GM12864 (cell line): ENCODE data around the gene TRNP1.

Experiments used
- DNase-seq: peaks from one replicate; pipeline ENCODE4 v3.0.0-alpha.2; 2011; ENCODE audit warnings: low read depth
- H3K4me3 ChIP-seq: 2 replicates; pipeline ENCODE4 v1.5.1; 2011; ENCODE audit warnings: mild to moderate bottlenecking, low read depth, low read length, control low read depth
- TF ChIP-seq, protein P1 (sequence below): IDR thresholded peaks from 2 replicates; pipeline ENCODE4 v1.5.1; 2011; ENCODE audit warnings: low read depth, mild to moderate bottlenecking, moderate library complexity, low read length, control low read depth, inconsistent platforms; ENCODE audit errors: missing control alignments

Gene TRNP1

DNA sequence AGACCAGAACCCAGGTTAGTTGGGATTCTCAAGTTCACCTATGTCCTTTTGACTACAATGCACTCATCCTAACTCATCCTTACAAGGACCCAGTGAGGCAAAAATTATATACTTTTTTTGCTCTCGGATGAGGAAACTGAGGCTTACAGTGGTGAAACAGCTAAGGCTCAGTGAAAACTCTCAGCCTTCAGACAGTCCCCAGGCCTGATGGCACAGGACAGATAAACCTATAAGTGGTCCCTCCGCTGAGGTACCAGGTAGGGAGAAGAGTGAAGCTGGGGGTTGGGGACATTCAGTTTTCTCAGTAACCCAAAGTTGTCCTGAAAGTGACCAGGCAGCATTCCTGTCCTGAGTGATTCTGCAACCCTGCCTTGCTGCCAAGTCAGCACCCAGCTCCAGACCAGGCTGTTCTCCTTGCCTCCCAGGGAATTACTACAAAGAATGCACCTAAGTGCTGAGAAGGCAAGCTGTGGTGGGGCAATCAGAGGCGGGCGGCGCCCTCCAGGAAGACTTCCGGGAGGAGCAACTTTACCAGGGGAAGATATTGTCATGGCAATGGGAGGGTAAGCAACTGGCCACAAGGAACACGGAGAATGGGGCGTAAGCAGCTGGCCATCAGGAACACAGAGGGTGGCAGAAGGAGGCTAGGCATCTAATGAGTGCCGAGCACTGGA is 14.6 kb downstream of the TRNP1 start:
- DNase-seq: no peak
- H3K4me3 ChIP-seq: no peak overlapping the region
- TF ChIP-seq, protein P1, sequence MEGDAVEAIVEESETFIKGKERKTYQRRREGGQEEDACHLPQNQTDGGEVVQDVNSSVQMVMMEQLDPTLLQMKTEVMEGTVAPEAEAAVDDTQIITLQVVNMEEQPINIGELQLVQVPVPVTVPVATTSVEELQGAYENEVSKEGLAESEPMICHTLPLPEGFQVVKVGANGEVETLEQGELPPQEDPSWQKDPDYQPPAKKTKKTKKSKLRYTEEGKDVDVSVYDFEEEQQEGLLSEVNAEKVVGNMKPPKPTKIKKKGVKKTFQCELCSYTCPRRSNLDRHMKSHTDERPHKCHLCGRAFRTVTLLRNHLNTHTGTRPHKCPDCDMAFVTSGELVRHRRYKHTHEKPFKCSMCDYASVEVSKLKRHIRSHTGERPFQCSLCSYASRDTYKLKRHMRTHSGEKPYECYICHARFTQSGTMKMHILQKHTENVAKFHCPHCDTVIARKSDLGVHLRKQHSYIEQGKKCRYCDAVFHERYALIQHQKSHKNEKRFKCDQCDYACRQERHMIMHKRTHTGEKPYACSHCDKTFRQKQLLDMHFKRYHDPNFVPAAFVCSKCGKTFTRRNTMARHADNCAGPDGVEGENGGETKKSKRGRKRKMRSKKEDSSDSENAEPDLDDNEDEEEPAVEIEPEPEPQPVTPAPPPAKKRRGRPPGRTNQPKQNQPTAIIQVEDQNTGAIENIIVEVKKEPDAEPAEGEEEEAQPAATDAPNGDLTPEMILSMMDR: no peak

DNA sequence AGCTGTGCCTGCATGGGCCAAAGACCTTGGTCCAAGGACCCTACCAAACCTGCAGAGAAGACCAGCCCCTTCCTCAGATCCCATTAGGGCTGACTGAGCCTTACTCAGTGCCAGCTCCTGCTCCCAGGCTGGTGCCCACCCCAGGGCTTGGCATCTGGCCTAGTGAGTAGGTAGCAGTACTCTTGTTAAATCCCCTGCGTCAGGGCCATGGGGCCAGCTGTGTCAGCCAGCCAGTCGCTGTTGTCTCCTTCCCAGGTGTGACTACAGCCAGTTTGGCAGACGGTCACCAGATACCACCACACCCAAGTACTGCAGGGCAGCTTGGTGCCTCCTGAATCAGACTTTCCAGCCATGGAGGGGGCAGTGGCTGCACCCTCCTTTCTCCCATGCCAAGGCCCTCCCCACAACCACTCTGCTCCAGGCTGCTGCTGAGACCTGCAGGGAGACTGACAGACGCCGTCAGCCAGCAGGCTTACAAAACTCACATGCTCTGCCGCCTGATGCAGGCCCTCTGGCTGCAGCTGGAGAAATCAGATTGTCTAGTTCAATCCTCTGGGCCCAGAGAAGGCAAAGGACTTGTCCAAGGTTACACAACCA is 16.2 kb downstream of the TRNP1 start:
- H3K4me3 ChIP-seq: no peak overlapping the region
- TF ChIP-seq, protein P1: no peak
- DNase-seq: no peak

DNA sequence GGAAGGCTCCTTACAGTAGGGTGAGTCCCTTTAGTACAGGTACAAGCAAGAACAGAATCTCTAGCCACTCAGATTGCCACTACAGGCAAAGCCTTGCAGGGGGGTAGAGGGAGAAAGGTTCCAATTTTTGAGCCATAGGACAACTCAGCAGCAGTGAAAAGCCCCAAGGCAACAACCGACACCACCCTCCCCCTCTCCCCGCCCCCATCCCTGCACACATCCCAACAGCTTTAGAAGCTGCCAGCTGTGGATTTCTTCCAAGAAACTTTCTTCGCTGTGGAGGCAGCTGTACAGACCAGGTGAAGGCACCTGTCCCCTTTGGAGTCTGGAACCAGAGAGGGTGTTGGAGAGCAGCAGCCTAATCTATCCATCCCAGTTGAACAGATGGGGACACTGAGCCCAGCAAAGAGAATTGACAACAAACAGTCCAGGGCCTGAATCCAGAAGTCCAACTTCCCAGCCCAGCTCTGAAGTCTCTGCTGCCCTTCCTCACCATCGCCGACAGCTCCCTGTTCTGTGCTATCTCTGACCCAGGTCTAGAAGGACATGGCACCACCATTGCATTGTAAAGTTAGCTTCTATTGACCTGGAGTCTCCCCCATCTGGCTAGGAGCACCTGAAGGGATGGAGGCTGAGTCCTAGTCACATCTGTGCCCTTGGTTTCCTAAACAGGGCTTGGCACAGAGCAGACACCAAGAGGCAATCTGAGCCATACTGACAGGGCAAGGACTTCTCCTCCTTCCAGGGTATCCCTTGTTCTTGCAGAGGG is 16.9 kb downstream of the TRNP1 start:
- TF ChIP-seq, protein P1: no peak
- no peak overlapping the region for H3K4me3 ChIP-seq

DNA sequence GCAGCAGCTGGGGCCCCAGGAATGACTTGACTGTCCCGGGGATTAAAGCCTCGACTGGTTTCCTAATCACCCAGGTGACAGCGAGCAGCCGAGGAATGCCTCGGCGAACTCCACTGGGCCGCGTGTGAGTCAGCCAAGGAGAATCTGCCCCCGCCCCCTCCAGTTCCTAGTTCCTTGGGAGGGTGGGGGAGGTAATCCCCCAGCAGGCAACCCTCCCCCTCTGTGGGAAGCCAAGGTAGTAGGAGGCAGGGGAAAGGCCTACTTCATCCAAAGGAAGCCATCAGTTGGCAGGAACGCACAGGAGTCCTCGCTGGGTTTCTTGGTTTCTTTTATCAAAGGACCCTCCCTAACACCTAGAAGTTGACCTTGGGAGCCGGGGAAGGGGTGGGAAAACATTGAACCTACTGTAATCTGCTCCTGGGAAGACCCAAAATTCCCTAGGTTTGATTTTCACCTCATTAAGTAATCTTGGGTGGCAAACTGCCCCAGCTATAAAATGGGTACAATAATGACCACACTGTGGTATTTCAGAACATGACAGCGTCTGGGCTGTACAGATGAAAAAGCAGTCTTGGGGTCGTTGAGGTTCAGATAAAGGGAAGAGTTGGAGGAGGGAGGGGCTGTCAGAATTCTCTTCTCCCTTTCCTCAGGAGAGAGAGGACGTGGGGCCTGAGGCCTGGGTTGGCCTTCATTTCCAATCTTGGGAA is 17.7 kb downstream of the TRNP1 start:
- H3K4me3 ChIP-seq: no peak overlapping the region
- TF ChIP-seq, protein P1: no peak
- no peak for DNase-seq

More for the DNA sequence above, 16.9 kb downstream of the TRNP1 start:
- no peak for DNase-seq

DNA sequence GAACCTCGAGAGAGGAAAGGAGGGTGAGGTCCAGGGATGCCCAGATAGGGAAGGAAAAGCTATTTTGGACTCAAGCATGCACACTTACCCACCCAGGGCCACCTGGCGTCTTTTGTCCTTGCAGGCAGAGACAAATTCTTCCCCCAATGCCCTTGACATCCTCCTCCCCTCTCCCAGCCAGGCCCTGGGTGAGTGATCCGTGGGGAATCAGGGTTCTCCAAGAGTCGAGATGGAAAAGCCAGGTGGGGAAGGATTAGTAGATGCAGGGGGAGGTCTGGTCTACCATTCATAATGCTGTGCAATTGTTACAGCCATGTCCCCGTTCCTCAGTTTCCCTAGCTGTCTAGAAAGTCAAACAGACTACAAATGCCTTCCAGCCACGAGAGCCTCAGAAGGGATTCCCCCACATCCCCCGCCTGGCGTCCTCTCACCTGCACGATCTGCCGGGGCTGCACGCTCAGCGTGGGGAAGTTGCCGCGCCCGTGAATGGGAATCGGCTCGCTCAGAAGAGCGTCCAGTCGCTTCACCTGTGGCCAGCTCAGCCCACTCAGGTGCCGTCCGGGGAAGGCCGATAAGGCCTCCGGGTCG is 18.6 kb downstream of the TRNP1 start:
- TF ChIP-seq, protein P1: no peak
- DNase-seq: no peak
- no peak overlapping the region for H3K4me3 ChIP-seq

DNA sequence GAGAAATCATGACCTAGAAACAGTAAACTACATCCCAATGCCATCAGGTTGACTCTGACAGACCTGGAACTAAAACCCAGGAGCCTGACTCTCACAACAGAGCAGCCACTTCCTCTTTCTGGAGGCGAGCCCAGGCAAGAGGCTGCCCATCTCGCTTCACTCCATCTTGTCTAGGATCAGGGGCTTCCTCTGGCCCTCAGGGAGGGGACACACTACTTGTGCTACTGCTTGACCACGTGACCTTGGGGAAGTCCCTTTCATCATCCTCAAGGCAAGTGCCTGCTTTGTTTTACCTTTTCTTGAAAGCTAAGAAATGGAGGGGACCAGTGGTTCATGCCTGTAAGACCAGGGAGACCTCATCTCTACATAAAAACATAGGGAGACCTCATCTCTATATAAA is 21.8 kb downstream of the TRNP1 start:
- TF ChIP-seq, protein P1: no peak
- no peak overlapping the region for H3K4me3 ChIP-seq
- no peak for DNase-seq
